KMS-11 (cell line): ENCODE data around the gene SRGAP1.
"Not testable (repeated sequence)": the region's sequence is repeated elsewhere in the genome, so short reads cannot be mapped to it uniquely, and the experiment has no call there.

Source experiments
- H2AFZ ChIP-seq: fragments of 200-600 bp; sonication (generic); 2 replicates; pipeline ENCODE4 v1.6.1; 2016; ENCODE audit warnings: antibody characterized with exemption, mixed run types, low read depth
- H3K27ac ChIP-seq: fragments of 200-600 bp; sonication (generic); 2 replicates; pipeline ENCODE4 v1.6.1; 2016; ENCODE audit warnings: mild to moderate bottlenecking, mixed run types
- H3K27me3 ChIP-seq: fragments of 200-600 bp; sonication (generic); 2 replicates; pipeline ENCODE4 v1.6.1; 2017; ENCODE audit warnings: mild to moderate bottlenecking, low read depth, mixed run types, moderate library complexity; ENCODE audit not compliant: insufficient read depth
- H3K36me3 ChIP-seq: fragments of 200-600 bp; sonication (generic); 2 replicates; pipeline ENCODE4 v1.6.1; 2017; ENCODE audit warnings: mild to moderate bottlenecking, mixed run types; ENCODE audit not compliant: insufficient read depth
- H3K4me1 ChIP-seq: fragments of 200-600 bp; sonication (generic); 2 replicates; pipeline ENCODE4 v1.6.1; 2016; ENCODE audit warnings: mild to moderate bottlenecking, low read depth, mixed run types; ENCODE audit not compliant: poor library complexity, severe bottlenecking
- H3K4me2 ChIP-seq: fragments of 200-600 bp; sonication (generic); 2 replicates; pipeline ENCODE4 v1.7.0; 2016; ENCODE audit warnings: mild to moderate bottlenecking, mixed run types
- H3K4me3 ChIP-seq: fragments of 200-600 bp; sonication (generic); IDR thresholded peaks from 2 replicates; pipeline ENCODE4 v1.6.1; 2017; ENCODE audit warnings: low read depth, low read length, mixed read lengths; ENCODE audit not compliant: insufficient read depth
- H3K79me2 ChIP-seq: fragments of 200-600 bp; sonication (generic); 2 replicates; pipeline ENCODE4 v1.6.1; 2016; ENCODE audit warnings: low read depth, mixed run types; ENCODE audit not compliant: insufficient read depth
- H3K9ac ChIP-seq: fragments of 200-600 bp; sonication (generic); 2 replicates; pipeline ENCODE4 v1.6.1; 2016; ENCODE audit warnings: mild to moderate bottlenecking, mixed run types
- H4K20me1 ChIP-seq: fragments of 200-600 bp; sonication (generic); 2 replicates; pipeline ENCODE4 v1.6.1; 2016; ENCODE audit warnings: mild to moderate bottlenecking, mixed run types; ENCODE audit not compliant: insufficient read depth
- TF ChIP-seq, protein P1 (sequence below): fragments of 200-600 bp; sonication (generic); conservative IDR thresholded peaks from 2 replicates; pipeline ENCODE4 v1.6.1; 2017; ENCODE audit warnings: low read depth, mild to moderate bottlenecking, antibody characterized with exemption, low read length, moderate library complexity, mixed read lengths

SRGAP1 gene

DNA sequence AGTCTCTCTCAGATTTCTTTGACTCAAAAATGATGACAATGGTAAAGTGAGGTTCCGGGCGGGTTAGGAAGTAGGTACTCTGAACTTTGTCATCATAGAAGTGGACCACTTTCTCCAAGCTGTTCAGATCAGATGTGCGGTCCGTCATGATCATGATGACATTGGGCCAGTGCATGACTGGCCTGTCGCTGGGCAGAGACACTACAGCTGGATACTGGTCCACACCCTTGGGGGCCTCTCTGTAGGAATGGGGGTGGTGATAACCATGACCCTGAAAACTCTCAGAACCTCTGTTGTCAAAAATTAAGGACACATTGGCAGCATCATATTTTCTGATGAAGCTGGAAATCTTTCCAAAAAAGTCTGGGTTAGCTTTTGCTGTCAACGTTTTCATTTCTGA lies 349.4 kb downstream of the SRGAP1 start:
- TF ChIP-seq, protein P1, sequence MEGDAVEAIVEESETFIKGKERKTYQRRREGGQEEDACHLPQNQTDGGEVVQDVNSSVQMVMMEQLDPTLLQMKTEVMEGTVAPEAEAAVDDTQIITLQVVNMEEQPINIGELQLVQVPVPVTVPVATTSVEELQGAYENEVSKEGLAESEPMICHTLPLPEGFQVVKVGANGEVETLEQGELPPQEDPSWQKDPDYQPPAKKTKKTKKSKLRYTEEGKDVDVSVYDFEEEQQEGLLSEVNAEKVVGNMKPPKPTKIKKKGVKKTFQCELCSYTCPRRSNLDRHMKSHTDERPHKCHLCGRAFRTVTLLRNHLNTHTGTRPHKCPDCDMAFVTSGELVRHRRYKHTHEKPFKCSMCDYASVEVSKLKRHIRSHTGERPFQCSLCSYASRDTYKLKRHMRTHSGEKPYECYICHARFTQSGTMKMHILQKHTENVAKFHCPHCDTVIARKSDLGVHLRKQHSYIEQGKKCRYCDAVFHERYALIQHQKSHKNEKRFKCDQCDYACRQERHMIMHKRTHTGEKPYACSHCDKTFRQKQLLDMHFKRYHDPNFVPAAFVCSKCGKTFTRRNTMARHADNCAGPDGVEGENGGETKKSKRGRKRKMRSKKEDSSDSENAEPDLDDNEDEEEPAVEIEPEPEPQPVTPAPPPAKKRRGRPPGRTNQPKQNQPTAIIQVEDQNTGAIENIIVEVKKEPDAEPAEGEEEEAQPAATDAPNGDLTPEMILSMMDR, result no peak
- H3K27ac ChIP-seq, result no peak overlapping the region

DNA sequence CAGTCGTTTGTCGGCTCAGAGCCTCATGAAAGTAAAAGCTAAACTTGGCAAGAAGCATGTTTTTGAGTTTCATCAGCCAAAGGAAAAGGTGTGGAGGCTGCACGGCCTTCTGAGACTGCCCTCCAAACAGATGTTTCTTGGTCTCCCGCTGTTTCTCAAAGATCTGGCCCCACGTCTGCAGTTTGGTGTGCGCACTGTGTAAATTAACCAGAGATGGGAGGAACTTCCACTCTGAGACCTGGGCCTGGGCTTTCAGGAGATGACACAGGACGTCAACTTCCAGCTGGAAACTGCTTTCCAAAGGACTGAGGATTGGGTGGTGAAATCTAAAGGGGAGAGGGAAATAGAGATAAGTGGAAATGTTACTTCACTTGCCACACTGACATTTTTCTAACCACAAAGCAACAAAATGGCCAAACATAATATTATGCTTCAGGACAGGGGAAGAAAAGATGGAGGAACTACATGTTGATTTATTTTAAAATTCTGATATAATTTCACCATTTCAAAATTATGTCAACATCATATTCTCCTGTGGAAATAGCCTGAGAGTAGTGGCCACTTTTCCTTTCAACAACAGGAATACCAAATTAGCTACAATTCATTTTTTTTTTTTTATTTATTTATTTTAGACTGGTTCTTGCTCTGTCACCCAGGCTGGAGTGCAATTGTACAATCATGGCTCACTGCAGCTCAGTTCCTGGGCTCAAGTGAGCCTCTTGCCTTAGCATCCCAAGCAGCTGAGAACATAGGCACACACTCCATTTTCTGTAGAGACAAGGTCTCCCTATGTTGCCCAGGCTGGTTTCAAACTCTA lies 350.0 kb downstream of the SRGAP1 start:
- H3K4me3 ChIP-seq, result no peak overlapping the region
- H4K20me1 ChIP-seq, result no peaks in the 10 kb centered on the region
- H3K27me3 ChIP-seq, result no peaks in the 10 kb centered on the region
- peaks cover 3% of the 10 kb centered on the region; the same call in 1 of the 2 replicates for H3K36me3 ChIP-seq
- no peaks in the 10 kb centered on the region for H3K79me2 ChIP-seq
- H3K9ac ChIP-seq, result no peak overlapping the region
- H2AFZ ChIP-seq, result no peak overlapping the region
- H3K4me2 ChIP-seq, result no peak overlapping the region
- H3K4me1 ChIP-seq, result peaks cover 9% of the 10 kb centered on the region
- TF ChIP-seq, protein P1, result no peak
- no peak overlapping the region for H3K27ac ChIP-seq

More for the DNA sequence above, 349.4 kb downstream of the SRGAP1 start:
- Histone ChIP-seq H2AFZ (no peak overlapping the region), H4K20me1 (no peaks in the 10 kb centered on the region), H3K27me3 (no peaks in the 10 kb centered on the region), H3K4me2 (no peak overlapping the region), H3K36me3 (peaks cover 3% of the 10 kb centered on the region; the same call in 1 of the 2 replicates), H3K79me2 (no peaks in the 10 kb centered on the region), H3K9ac (no peak overlapping the region), H3K4me3 (no peak overlapping the region), H3K4me1 (peaks cover 9% of the 10 kb centered on the region)

DNA sequence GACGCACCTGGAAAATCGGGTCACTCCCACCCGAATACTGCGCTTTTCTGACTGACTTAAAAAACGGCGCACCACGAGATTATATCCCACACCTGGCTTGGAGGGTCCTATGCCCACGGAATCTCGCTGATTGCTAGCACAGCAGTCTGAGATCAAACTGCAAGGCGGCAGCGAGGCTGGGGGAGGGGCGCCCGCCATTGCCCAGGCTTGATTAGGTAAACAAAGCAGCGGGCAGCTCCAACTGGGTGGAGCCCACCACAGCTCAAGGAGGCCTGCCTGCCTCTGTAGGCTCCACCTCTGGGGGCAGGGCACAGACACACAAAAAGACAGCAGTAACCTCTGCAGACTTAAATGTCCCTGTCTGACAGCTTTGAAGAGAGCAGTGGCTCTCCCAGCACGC lies 351.3 kb downstream of the SRGAP1 start:
- H3K36me3 ChIP-seq, H2AFZ ChIP-seq, H3K27me3 ChIP-seq, H3K4me1 ChIP-seq, H4K20me1 ChIP-seq, H3K4me3 ChIP-seq, H3K79me2 ChIP-seq, H3K4me2 ChIP-seq, H3K9ac ChIP-seq, H3K27ac ChIP-seq: not testable (repeated sequence)

DNA sequence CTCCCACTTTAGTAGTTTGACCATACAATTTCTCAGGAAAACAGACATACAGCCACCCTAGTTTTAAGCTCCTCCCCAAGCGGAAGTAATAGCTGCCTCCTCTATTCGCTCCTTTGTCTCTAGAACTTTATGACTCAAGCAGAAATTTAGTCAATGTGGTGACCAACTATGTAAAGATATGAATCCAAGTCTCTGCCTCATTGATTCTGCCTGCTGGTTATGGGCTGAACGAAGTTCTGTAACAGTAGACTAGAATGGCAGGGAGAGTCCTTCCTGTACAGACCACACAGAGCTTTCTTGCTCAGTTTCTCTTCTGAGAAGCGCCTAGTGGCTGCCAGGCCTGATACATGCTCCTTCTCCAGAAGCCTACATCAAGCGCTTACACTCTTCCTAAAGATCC lies 358.5 kb downstream of the SRGAP1 start:
- no peaks in the 10 kb centered on the region for H3K36me3 ChIP-seq
- H4K20me1 ChIP-seq, result no peaks in the 10 kb centered on the region
- no peak overlapping the region for H3K4me3 ChIP-seq
- H2AFZ ChIP-seq, result no peak overlapping the region
- TF ChIP-seq, protein P1, result no peak
- no peak overlapping the region for H3K27ac ChIP-seq
- no peaks in the 10 kb centered on the region for H3K27me3 ChIP-seq
- H3K9ac ChIP-seq, result no peak overlapping the region
- no peaks in the 10 kb centered on the region for H3K79me2 ChIP-seq
- no peak overlapping the region for H3K4me2 ChIP-seq
- no peaks in the 10 kb centered on the region for H3K4me1 ChIP-seq

DNA sequence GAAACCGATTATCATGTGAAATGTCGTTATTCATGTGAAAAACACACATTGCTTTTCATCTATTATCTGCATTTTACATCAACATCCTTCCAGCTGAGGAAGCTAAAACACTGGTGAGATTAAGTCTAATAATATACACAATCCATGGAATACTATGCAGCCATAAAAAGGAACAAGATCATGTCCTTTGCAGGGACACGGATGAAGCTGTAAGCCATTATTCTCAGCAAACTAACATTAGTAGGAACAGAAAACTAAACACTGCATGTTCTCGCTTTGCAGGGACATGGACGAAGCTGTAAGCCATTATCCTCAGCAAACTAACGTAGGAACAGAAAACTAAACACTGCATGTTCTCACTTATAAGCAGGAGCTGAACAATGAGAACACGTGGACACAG lies 359.3 kb downstream of the SRGAP1 start:
- no peaks in the 10 kb centered on the region for H3K79me2 ChIP-seq
- no peak overlapping the region for H3K27ac ChIP-seq
- H3K9ac ChIP-seq, result no peak overlapping the region
- no peaks in the 10 kb centered on the region for H3K27me3 ChIP-seq
- H2AFZ ChIP-seq, result no peak overlapping the region
- H3K36me3 ChIP-seq, result no peaks in the 10 kb centered on the region
- TF ChIP-seq, protein P1, result no peak
- no peak overlapping the region for H3K4me2 ChIP-seq
- no peak overlapping the region for H3K4me3 ChIP-seq
- no peaks in the 10 kb centered on the region for H4K20me1 ChIP-seq
- no peaks in the 10 kb centered on the region for H3K4me1 ChIP-seq
